HepG2 (cell line): ENCODE data around the gene MIEF2. TPM values are rescaled to one million over a fixed set of nuclear protein-coding genes. Genes with fewer than 3 reads are reported as not detected.

Experiments used
- CBFB ChIP-seq: sonication (generic); formaldehyde crosslinking; IDR thresholded peaks from 2 replicates; pipeline ENCODE4 v1.4.0; 2020; ENCODE audit warnings: missing genetic modification reagents
- DR1 ChIP-seq: sonication (generic); formaldehyde crosslinking; IDR thresholded peaks from 2 replicates; pipeline ENCODE4 v1.8.0; 2021; ENCODE audit warnings: mild to moderate bottlenecking, missing genetic modification reagents, inconsistent platforms
- GTF2F1 ChIP-seq: fragments of 150-350 bp; IDR thresholded peaks from 2 replicates; pipeline ENCODE4 v1.6.1; 2014; ENCODE audit warnings: low read length
- ISX ChIP-seq: sonication (generic); formaldehyde crosslinking; conservative IDR thresholded peaks from 2 replicates; pipeline ENCODE4 v1.5.0; 2020; ENCODE audit warnings: missing genetic modification reagents
- JDP2 ChIP-seq: sonication (generic); formaldehyde crosslinking; IDR thresholded peaks from 2 replicates; pipeline ENCODE4 v1.8.1; 2022; ENCODE audit warnings: missing genetic modification reagents, borderline replicate concordance
- KDM5A ChIP-seq: fragments of 200-600 bp; sonication (generic); IDR thresholded peaks from 2 replicates; pipeline ENCODE4 v1.7.0; 2018; ENCODE audit warnings: antibody characterized with exemption, mild to moderate bottlenecking, low read length, borderline replicate concordance
- RBFOX2 ChIP-seq: fragments of 200-400 bp; formaldehyde crosslinking; IDR thresholded peaks from 2 replicates; pipeline ENCODE4 v1.6.1; 2017; ENCODE audit warnings: low read depth, mild to moderate bottlenecking, low read length
- RXRA ChIP-seq: sonication (generic); formaldehyde crosslinking; IDR thresholded peaks from 2 replicates; pipeline ENCODE4 v1.5.1; 2020; ENCODE audit warnings: missing genetic modification reagents
- SP2 ChIP-seq: sonication (generic); formaldehyde crosslinking; IDR thresholded peaks from 2 replicates; pipeline ENCODE4 v1.5.1; 2020; ENCODE audit warnings: mild to moderate bottlenecking, missing genetic modification reagents
- SRSF1 ChIP-seq: fragments of 200-400 bp; formaldehyde crosslinking; optimal IDR thresholded peaks from 2 replicates; pipeline ENCODE3; 2017; ENCODE audit warnings: mild to moderate bottlenecking, low read depth, low read length, moderate library complexity
- WIZ ChIP-seq: sonication (generic); formaldehyde crosslinking; IDR thresholded peaks from 2 replicates; pipeline ENCODE4 v1.5.1; 2020; ENCODE audit warnings: mild to moderate bottlenecking, missing genetic modification reagents
- ZFP41 ChIP-seq: sonication (generic); formaldehyde crosslinking; IDR thresholded peaks from 2 replicates; pipeline ENCODE4 v1.4.0; 2020; ENCODE audit warnings: mild to moderate bottlenecking, missing genetic modification reagents, borderline replicate concordance
- ZNF616 ChIP-seq: sonication (generic); formaldehyde crosslinking; IDR thresholded peaks from 2 replicates; pipeline ENCODE4 v1.5.0; 2020; ENCODE audit warnings: low read depth, mild to moderate bottlenecking, missing genetic modification reagents
- ZSCAN30 ChIP-seq: sonication (generic); formaldehyde crosslinking; IDR thresholded peaks from 2 replicates; pipeline ENCODE4 v1.5.0; 2020; ENCODE audit warnings: mild to moderate bottlenecking, missing genetic modification reagents
- ZSCAN31 ChIP-seq: sonication (generic); formaldehyde crosslinking; IDR thresholded peaks from 2 replicates; pipeline ENCODE4 v1.5.0; 2020; ENCODE audit warnings: low read depth, mild to moderate bottlenecking, missing genetic modification reagents
- polyA plus RNA-seq, 8 experiments: library from polyadenylated mRNA; depleted of rRNA in 3 of 8; stranded (reverse) in 7 of 8; unstranded in 1 of 8; fragments of >200 nt; fragmentation: Illumina TruSeq in 4 of 8; extraction: Trizol in 4 of 8; gene quantifications; 2 replicates each; pipeline versions ENCODE4 v1.2.1 to v1.2.3, GENCODE V29; 2011 to 2016; ENCODE audit warnings: low read depth in 4 of 8, missing spikeins in 1 of 8, mixed read lengths in 1 of 8; ENCODE audit not compliant: insufficient read depth in 1 of 8
- total RNA-seq, 5 experiments: library from RNA; depleted of rRNA; stranded (reverse); fragments of >200 nt; fragmentation: Illumina TruSeq; extraction: Trizol; gene quantifications; 2 replicates each; pipeline ENCODE4 v1.2.3, GENCODE V29; 2016; ENCODE audit warnings: low read depth in 1 of 5
- TF ChIP-seq, protein P1 (sequence below): sonication (generic); formaldehyde crosslinking; IDR thresholded peaks from 2 replicates; pipeline ENCODE4 v1.4.0; 2020; ENCODE audit warnings: mild to moderate bottlenecking, missing genetic modification reagents
- TF ChIP-seq, protein P2 (sequence below): sonication (generic); formaldehyde crosslinking; IDR thresholded peaks from 2 replicates; pipeline ENCODE4 v1.4.0; 2020; ENCODE audit warnings: low read depth, mild to moderate bottlenecking, missing genetic modification reagents
- TF ChIP-seq, protein P3 (sequence below): IDR thresholded peaks from 2 replicates; pipeline ENCODE4 v1.6.1; 2018; ENCODE audit warnings: missing genetic modification reagents
- TF ChIP-seq, protein P4 (sequence below): sonication (generic); formaldehyde crosslinking; IDR thresholded peaks from 2 replicates; pipeline ENCODE4 v1.5.1; 2020; ENCODE audit warnings: mild to moderate bottlenecking, missing genetic modification reagents, borderline replicate concordance
- TF ChIP-seq, protein P5 (sequence below): sonication (generic); formaldehyde crosslinking; IDR thresholded peaks from 2 replicates; pipeline ENCODE4 v1.4.0; 2020; ENCODE audit warnings: missing genetic modification reagents

MIEF2 gene
- total and polyA plus RNA-seq, 2 of the 13 experiments (the other 11 are each of a cell fraction or from before 2014, with no cell fraction given): 6.0 to 8.0 TPM

DNA sequence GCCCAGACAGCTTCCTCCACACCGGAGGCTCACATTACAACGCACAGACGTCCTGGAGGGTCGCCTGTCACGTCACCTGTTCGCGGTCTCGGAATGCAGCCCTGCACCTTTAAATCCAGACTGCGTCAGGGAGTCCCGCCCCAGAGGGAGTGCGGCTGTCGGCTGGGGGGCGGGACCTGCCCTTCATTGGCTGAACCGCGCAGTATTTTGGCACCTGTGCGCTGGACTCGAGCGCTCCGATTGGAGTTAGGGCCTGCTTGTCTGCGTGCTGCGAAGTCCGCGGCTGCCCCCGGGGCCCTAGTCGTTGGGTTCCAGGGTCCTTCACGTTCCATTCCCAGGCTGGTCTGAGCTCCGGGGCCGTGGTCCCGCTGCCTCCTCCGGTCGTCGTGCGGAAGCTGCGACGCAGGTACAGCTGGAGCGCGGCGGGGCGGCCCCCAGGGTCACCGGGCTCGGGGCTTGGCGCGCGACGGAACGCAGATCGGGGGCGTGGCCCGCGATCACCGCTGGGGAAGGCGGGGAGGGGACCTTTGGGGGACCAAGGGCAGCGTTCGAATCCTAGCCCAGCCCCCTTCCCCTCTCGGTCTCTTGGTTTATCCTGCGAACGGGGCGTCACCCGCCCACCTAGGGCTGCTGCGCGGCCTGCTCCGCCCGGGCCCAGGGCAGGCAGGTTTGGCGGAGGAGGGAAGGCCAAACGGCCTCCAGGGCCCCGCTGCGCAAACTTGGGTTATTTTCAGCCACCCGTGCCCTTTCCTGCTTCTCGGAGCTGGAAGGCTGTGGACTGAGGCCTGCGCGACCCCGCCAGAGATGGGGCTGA is at the start of gene MIEF2 (continued):
- TF ChIP-seq, protein P1, sequence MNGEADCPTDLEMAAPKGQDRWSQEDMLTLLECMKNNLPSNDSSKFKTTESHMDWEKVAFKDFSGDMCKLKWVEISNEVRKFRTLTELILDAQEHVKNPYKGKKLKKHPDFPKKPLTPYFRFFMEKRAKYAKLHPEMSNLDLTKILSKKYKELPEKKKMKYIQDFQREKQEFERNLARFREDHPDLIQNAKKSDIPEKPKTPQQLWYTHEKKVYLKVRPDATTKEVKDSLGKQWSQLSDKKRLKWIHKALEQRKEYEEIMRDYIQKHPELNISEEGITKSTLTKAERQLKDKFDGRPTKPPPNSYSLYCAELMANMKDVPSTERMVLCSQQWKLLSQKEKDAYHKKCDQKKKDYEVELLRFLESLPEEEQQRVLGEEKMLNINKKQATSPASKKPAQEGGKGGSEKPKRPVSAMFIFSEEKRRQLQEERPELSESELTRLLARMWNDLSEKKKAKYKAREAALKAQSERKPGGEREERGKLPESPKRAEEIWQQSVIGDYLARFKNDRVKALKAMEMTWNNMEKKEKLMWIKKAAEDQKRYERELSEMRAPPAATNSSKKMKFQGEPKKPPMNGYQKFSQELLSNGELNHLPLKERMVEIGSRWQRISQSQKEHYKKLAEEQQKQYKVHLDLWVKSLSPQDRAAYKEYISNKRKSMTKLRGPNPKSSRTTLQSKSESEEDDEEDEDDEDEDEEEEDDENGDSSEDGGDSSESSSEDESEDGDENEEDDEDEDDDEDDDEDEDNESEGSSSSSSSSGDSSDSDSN (CRISPR knock-in tag): peak; percentile 97
- TF ChIP-seq, protein P2, sequence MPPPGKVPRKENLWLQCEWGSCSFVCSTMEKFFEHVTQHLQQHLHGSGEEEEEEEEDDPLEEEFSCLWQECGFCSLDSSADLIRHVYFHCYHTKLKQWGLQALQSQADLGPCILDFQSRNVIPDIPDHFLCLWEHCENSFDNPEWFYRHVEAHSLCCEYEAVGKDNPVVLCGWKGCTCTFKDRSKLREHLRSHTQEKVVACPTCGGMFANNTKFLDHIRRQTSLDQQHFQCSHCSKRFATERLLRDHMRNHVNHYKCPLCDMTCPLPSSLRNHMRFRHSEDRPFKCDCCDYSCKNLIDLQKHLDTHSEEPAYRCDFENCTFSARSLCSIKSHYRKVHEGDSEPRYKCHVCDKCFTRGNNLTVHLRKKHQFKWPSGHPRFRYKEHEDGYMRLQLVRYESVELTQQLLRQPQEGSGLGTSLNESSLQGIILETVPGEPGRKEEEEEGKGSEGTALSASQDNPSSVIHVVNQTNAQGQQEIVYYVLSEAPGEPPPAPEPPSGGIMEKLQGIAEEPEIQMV: peak; percentile 90
- peak; percentile 59; the same call in 1 of the 2 replicates for TF ChIP-seq ZSCAN30 (CRISPR knock-in tag)
- peak; percentile 48; the same call in 1 of the 2 replicates for TF ChIP-seq RXRA (CRISPR knock-in tag)
- peak; percentile 36 for TF ChIP-seq CBFB (CRISPR knock-in tag)
- TF ChIP-seq KDM5A: peak; percentile 78; the same call in 1 of the 2 replicates
- no peak for TF ChIP-seq GTF2F1
- no peak for TF ChIP-seq JDP2
- peak; percentile 58; the same call in 1 of the 2 replicates for TF ChIP-seq ZFP41
- TF ChIP-seq, protein P3, sequence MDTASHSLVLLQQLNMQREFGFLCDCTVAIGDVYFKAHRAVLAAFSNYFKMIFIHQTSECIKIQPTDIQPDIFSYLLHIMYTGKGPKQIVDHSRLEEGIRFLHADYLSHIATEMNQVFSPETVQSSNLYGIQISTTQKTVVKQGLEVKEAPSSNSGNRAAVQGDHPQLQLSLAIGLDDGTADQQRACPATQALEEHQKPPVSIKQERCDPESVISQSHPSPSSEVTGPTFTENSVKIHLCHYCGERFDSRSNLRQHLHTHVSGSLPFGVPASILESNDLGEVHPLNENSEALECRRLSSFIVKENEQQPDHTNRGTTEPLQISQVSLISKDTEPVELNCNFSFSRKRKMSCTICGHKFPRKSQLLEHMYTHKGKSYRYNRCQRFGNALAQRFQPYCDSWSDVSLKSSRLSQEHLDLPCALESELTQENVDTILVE: peak; percentile 84; the same call in 1 of the 2 replicates
- peak; percentile 92; the same call in 1 of the 2 replicates for TF ChIP-seq ZSCAN31
- peak; percentile 48 for TF ChIP-seq DR1 (CRISPR knock-in tag)
- 0 out of 2 replicates have a peak, but pooled peaks have one; percentile 81 for TF ChIP-seq ISX
- TF ChIP-seq ZNF616: peak; percentile 73; the same call in 1 of the 2 replicates
- TF ChIP-seq, protein P4, sequence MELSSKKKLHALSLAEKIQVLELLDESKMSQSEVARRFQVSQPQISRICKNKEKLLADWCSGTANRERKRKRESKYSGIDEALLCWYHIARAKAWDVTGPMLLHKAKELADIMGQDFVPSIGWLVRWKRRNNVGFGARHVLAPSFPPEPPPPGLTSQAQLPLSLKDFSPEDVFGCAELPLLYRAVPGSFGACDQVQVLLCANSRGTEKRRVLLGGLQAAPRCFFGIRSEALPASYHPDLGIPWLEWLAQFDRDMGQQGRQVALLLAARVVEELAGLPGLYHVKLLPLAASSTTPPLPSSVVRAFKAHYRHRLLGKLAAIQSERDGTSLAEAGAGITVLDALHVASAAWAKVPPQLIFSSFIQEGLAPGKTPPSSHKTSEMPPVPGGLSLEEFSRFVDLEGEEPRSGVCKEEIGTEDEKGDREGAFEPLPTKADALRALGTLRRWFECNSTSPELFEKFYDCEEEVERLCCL (CRISPR knock-in tag): peak; percentile 79; the same call in 1 of the 2 replicates
- TF ChIP-seq, protein P5, sequence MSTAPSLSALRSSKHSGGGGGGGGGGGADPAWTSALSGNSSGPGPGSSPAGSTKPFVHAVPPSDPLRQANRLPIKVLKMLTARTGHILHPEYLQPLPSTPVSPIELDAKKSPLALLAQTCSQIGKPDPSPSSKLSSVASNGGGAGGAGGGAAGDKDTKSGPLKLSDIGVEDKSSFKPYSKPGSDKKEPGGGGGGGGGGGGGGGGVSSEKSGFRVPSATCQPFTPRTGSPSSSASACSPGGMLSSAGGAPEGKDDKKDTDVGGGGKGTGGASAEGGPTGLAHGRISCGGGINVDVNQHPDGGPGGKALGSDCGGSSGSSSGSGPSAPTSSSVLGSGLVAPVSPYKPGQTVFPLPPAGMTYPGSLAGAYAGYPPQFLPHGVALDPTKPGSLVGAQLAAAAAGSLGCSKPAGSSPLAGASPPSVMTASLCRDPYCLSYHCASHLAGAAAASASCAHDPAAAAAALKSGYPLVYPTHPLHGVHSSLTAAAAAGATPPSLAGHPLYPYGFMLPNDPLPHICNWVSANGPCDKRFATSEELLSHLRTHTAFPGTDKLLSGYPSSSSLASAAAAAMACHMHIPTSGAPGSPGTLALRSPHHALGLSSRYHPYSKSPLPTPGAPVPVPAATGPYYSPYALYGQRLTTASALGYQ (CRISPR knock-in tag): 0 out of 2 replicates have a peak, but pooled peaks have one; percentile 35
- peak; percentile 32 for TF ChIP-seq SRSF1
- TF ChIP-seq WIZ (CRISPR knock-in tag): 0 out of 2 replicates have a peak, but pooled peaks have one; percentile 24
- peak; percentile 85 for TF ChIP-seq RBFOX2
- TF ChIP-seq SP2 (CRISPR knock-in tag): peak; percentile 98
